Measurements from ENCODE around the gene ACOD1.
"Not testable (repeated sequence)": the region's sequence is repeated elsewhere in the genome, so short reads cannot be mapped to it uniquely, and the experiment has no call there.

DNA sequence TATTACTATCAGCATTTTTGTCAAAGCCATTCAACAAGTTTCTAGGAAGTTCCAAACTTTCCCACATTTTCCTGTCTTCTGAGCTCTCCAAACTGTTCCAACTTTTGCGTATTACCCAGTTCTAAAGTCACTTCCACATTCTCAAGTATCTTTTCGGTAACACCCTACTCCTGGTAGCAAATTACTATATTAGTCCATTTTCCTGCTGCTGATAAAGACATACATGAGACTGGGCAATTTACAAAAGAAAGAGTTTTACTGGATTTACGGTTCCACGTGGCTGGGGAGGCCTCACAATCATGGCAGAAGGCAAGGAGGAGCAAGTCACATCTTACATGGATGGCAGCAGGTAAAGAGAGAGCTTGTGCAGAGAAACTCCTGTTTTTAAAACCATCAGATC is 49.2 kb upstream of the ACOD1 start:
- TF ChIP-seq, protein P1, sequence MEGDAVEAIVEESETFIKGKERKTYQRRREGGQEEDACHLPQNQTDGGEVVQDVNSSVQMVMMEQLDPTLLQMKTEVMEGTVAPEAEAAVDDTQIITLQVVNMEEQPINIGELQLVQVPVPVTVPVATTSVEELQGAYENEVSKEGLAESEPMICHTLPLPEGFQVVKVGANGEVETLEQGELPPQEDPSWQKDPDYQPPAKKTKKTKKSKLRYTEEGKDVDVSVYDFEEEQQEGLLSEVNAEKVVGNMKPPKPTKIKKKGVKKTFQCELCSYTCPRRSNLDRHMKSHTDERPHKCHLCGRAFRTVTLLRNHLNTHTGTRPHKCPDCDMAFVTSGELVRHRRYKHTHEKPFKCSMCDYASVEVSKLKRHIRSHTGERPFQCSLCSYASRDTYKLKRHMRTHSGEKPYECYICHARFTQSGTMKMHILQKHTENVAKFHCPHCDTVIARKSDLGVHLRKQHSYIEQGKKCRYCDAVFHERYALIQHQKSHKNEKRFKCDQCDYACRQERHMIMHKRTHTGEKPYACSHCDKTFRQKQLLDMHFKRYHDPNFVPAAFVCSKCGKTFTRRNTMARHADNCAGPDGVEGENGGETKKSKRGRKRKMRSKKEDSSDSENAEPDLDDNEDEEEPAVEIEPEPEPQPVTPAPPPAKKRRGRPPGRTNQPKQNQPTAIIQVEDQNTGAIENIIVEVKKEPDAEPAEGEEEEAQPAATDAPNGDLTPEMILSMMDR (conservative IDR thresholded peaks at IDR 0.05): not testable (repeated sequence)
- not testable (repeated sequence) for TF ChIP-seq EZH2 (IDR thresholded peaks at IDR 0.05; ENCODE audit: low read depth)

Data from PC-9 (cell line).